Naive thymus-derived CD4-positive, alpha-beta T cell (primary cell): ENCODE data around the gene COX6B2. TPM values are rescaled to one million over a fixed set of nuclear protein-coding genes. Genes with fewer than 3 reads are reported as not detected.

ENCODE experiments used
- ATAC-seq: fragments of 150-1000 bp; cut with Tn5 transposase; 2 replicates; pipeline ENCODE4 v1.10.0; 2021; ENCODE audit warnings: mild to moderate bottlenecking, moderate library complexity
- CTCF ChIA-PET: fragments of 350-600 bp; sonication (Branson Sonifier 250); formaldehyde crosslinking; loops from one replicate; lab custom pipeline; 2021; ENCODE audit warnings: antibody characterized with exemption; lab: Charles Lee
- POLR2A ChIA-PET: fragments of 350-600 bp; sonication (Branson Sonifier 250); formaldehyde crosslinking; loops from one replicate; lab custom pipeline; 2021; ENCODE audit warnings: antibody characterized with exemption, inconsistent platforms; lab: Charles Lee
- DNase-seq, 9 donors: peaks; one replicate each; pipeline versions ENCODE4 v3.0.0 to v3.0.0-alpha.2; 2020 to 2022; ENCODE audit warnings: mixed read lengths in 1 of 9
- H3K27ac ChIP-seq: one replicate; pipeline ENCODE4 v1.7.0; 2013; ENCODE audit warnings: mild to moderate bottlenecking, low read depth, low read length, moderate library complexity
- H3K27me3 ChIP-seq, 2 donors: one replicate each; pipeline ENCODE4 v1.7.0; 2013; ENCODE audit warnings: low read length in 2 of 2, mild to moderate bottlenecking in 2 of 2, moderate library complexity in 2 of 2; ENCODE audit not compliant: control insufficient read depth in 2 of 2, insufficient read depth in 2 of 2
- H3K36me3 ChIP-seq, 3 experiments: 1 replicate in 2 of 3; 2 replicates in 1 of 3; pipeline ENCODE4 v1.7.0; 2013; ENCODE audit warnings: low read length in 3 of 3, mild to moderate bottlenecking in 3 of 3, moderate library complexity in 1 of 3; ENCODE audit not compliant: insufficient read depth in 3 of 3, control insufficient read depth in 2 of 3
- H3K4me1 ChIP-seq, 2 donors: one replicate each; pipeline ENCODE4 v1.7.0; 2013; ENCODE audit warnings: low read length in 2 of 2, mild to moderate bottlenecking in 2 of 2, moderate library complexity in 1 of 2; ENCODE audit not compliant: control insufficient read depth in 2 of 2, insufficient read depth in 2 of 2
- H3K4me3 ChIP-seq: 2 replicates; pipeline ENCODE4 v1.7.0; 2013; ENCODE audit warnings: mild to moderate bottlenecking, low read length
- H3K9me3 ChIP-seq, 3 experiments: 1 replicate in 2 of 3; 2 replicates in 1 of 3; pipeline ENCODE4 v1.7.0; 2013; ENCODE audit warnings: low read length in 3 of 3; ENCODE audit not compliant: control insufficient read depth in 2 of 3
- H3K27ac Mint-ChIP-seq, 9 donors: one replicate each; pipeline ENCODE4 v1.8.0; 2020 to 2022; ENCODE audit warnings: mixed read lengths in 9 of 9, mild to moderate bottlenecking in 8 of 9, moderate library complexity in 5 of 9, inconsistent platforms in 2 of 9
- H3K27me3 Mint-ChIP-seq, 5 donors: one replicate each; pipeline ENCODE4 v1.8.0; 2021 to 2022; ENCODE audit warnings: mixed read lengths in 5 of 5, mild to moderate bottlenecking in 1 of 5
- H3K36me3 Mint-ChIP-seq, 5 donors: one replicate each; pipeline ENCODE4 v1.8.0; 2020 to 2022; ENCODE audit warnings: mixed read lengths in 5 of 5, mild to moderate bottlenecking in 3 of 5, inconsistent platforms in 1 of 5
- H3K4me1 Mint-ChIP-seq, 7 donors: one replicate each; pipeline ENCODE4 v1.8.0; 2020 to 2022; ENCODE audit warnings: mixed read lengths in 7 of 7, mild to moderate bottlenecking in 3 of 7, inconsistent platforms in 1 of 7
- H3K4me3 Mint-ChIP-seq, 10 donors: one replicate each; pipeline ENCODE4 v1.8.0; 2020 to 2022; ENCODE audit warnings: mild to moderate bottlenecking in 10 of 10, mixed read lengths in 10 of 10, moderate library complexity in 6 of 10, inconsistent platforms in 2 of 10
- H3K9me3 Mint-ChIP-seq, 11 donors: one replicate each; pipeline ENCODE4 v1.8.0; 2020 to 2022; ENCODE audit warnings: mixed read lengths in 11 of 11, mild to moderate bottlenecking in 4 of 11, inconsistent platforms in 1 of 11, moderate library complexity in 1 of 11
- intact Hi-C, 2 donors: fragments of 100-400 bp; cut with micrococcal nuclease; formaldehyde crosslinking; loops; one replicate each; pipeline ENCODE4 v1.15.1; 2023
- polyA plus RNA-seq, 2 donors: library from polyadenylated mRNA; unstranded; fragments of 300-500 nt; fragmentation: Illumina TruSeq; gene quantifications; one replicate each; pipeline ENCODE4 v1.2.3, GENCODE V29; 2021
- total RNA-seq, 6 experiments: library from RNA in 5 of 6; stranded (reverse) in 5 of 6; gene quantifications; 1 replicate in 5 of 6; 2 replicates in 1 of 6; pipeline ENCODE4 v1.2.3 and lab custom pipeline; 2021 to 2026

The COX6B2 gene
- total and polyA plus RNA-seq, 7 experiments from 2014 or later: 0.37 to 0.49 TPM; not detected in 5

DNA sequence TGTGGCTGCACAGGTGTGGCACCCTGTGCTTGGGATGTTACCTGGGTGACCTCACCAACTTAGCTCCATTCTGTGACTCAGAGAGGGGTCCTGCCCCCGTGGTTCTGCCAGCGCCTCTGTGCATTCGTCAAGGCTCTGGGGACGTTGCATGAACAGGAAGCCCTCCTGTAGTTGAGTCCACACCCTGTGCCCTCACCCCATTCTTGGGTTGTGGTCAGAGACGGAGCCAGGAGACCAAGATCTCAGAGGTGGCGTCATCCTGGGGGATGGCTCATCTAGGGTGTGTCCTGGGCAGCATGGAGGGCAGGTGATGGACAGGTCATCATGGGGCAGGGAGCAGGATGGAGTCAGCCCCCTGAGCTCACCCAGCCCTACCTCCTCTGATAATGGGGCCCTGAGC is 2.5 kb downstream of the COX6B2 start:
- DNase-seq (no peak), ATAC-seq (no peak)
- no peak overlapping the region for H3K27ac ChIP-seq
- H3K9me3 ChIP-seq: no peaks in the 10 kb centered on the region
- Mint-ChIP-seq H3K4me1 (peaks cover 14 to 25% (median 17%) of the 10 kb centered on the region in 7 donors), H3K4me3 (peak overlapping the region in 3 of 10 donors; percentile 32 to 64 (median 33)), H3K27ac (peak overlapping the region in 1 of 9 donors; percentile 41), H3K9me3 (peaks cover 0 to 2% (median 0%) of the 10 kb centered on the region in 11 donors), H3K27me3 (peaks cover 19 to 50% (median 25%) of the 10 kb centered on the region in 5 donors), H3K36me3 (peaks cover 0 to 4% (median 0%) of the 10 kb centered on the region in 5 donors)
- ChIA-PET CTCF (no interaction called here), POLR2A (interaction anchor here (1.2 to 1.3 kb wide), 2 partner anchors 11 to 33 kb away, joined by 3 to 4 read pairs; no protein-coding TSS in a partner anchor)
- peaks cover 0 to 10% of the 10 kb centered on the region in 2 donors for H3K27me3 ChIP-seq
- intact Hi-C loops: loop anchor here in 1 of 2 donors (5.0 kb wide), 2 partner anchors 35 to 95 kb away; partner anchors contain the start of genes PPP6R1 and RPL28
- peaks cover 7 to 10% of the 10 kb centered on the region in 2 donors for H3K4me1 ChIP-seq
- H3K4me3 ChIP-seq: no peak overlapping the region
- H3K36me3 ChIP-seq: no peaks in the 10 kb centered on the region

DNA sequence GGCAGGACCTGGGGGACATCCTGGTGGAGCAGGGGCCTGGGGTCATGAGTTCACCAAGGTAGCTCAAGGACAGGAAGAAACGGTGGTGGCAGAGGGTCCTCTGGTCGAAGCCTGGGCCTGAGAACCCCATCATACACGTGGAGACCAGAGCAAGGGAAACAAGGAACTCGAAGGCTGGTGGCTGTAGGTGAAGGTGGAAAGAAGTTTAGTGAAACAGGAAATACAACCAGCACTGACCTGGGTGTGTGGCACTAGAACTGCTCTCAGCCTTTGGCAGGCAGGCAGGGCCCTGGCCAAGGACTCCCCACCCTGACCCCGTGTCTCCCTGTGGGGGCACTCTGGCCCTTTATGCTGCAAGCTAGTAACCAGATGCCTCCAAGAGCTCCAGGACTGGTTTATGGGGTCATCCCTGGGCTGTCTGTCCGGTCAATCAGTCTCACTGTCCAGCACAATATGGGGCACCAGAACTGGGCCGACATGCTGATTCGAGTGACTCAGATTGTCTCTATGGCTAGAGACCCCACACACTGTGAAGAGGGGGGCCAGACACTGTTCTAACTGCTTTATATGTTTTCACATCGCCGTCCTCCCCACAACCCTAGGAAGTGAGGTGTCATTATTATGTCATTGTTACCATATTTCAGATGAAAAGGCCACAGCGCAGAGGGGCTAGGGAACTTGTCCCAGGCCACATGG is 3.8 kb downstream of the COX6B2 start:
- POLR2A ChIA-PET: no interaction called here

DNA sequence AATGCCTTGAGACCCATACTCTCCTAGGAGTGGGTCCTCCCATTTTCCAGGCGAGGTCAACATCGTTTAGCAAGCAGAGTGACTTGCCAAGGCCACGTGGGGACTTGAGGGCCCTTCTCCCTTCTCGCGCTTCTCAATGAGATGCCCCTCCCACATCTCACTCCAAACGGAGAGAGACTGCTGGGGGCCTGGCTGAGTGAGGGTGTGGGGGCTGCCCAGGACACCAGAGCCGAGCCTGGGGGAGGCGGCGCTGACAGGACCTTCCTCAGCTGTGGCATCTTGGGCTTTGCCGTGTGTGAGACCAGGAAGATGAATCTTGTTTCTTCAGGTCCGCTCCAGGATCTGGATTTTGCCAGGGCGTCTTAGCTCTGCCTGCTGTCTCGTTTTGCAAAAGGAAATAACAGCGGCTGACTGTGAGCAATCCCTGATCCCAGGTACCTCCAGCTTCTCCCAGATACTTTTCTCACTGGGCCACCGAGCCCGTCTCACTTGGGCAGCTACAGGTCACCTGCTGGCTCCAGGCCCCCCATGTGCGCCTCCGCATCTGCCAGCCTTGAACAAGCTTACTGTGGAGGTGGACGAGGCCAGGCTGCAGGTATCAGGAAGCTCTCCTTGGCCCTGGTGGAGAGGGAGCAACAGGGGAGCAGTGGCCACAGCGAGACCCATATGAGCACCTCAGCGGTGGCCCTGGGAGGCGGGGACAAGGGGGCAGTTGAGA is 6.0 kb downstream of the COX6B2 start:
- no peaks in the 10 kb centered on the region for H3K9me3 ChIP-seq
- peaks cover 5 to 24% (median 15%) of the 10 kb centered on the region in 7 donors for H3K4me1 Mint-ChIP-seq
- H3K36me3 ChIP-seq: peaks cover 0 to 2% (median 0%) of the 10 kb centered on the region in 3 experiments
- no peak overlapping the region for H3K4me3 ChIP-seq
- ATAC-seq (no peak), DNase-seq (no peak)
- peaks cover 5 to 7% of the 10 kb centered on the region in 2 donors for H3K4me1 ChIP-seq
- H3K4me3 Mint-ChIP-seq: no peak overlapping the region
- H3K27ac ChIP-seq: no peak overlapping the region
- intact Hi-C loops: no loop called here
- H3K27me3 ChIP-seq: peaks cover 0 to 10% of the 10 kb centered on the region in 2 donors
- ChIA-PET POLR2A (no interaction called here), CTCF (no interaction called here)
- peaks cover 0 to 8% (median 4%) of the 10 kb centered on the region in 5 donors for H3K36me3 Mint-ChIP-seq
- H3K27me3 Mint-ChIP-seq: peaks cover 5 to 26% (median 24%) of the 10 kb centered on the region in 5 donors
- no peak overlapping the region for H3K27ac Mint-ChIP-seq
- H3K9me3 Mint-ChIP-seq: peaks cover 0 to 2% (median 0%) of the 10 kb centered on the region in 11 donors

More for the DNA sequence above, 3.8 kb downstream of the COX6B2 start:
- DNase-seq: no peak
- Histone ChIP-seq H3K27ac (no peak overlapping the region), H3K36me3 (no peaks in the 10 kb centered on the region), H3K4me3 (no peak overlapping the region), H3K27me3 (peaks cover 0 to 10% of the 10 kb centered on the region in 2 donors), H3K4me1 (peaks cover 7 to 10% of the 10 kb centered on the region in 2 donors), H3K9me3 (no peaks in the 10 kb centered on the region)
- CTCF ChIA-PET: no interaction called here
- peaks cover 18 to 38% (median 25%) of the 10 kb centered on the region in 5 donors for H3K27me3 Mint-ChIP-seq
- peak overlapping the region in 1 of 9 donors; percentile 11 for H3K27ac Mint-ChIP-seq
- no peak for ATAC-seq
- peak overlapping the region in 3 of 10 donors; percentile 9 to 20 (median 9) for H3K4me3 Mint-ChIP-seq
- peaks cover 0 to 2% (median 0%) of the 10 kb centered on the region in 11 donors for H3K9me3 Mint-ChIP-seq
- peaks cover 14 to 25% (median 17%) of the 10 kb centered on the region in 7 donors for H3K4me1 Mint-ChIP-seq
- H3K36me3 Mint-ChIP-seq: peaks cover 0 to 4% (median 0%) of the 10 kb centered on the region in 5 donors
- intact Hi-C loops: loop anchor here in 1 of 2 donors (5.0 kb wide), 2 partner anchors 37 to 93 kb away; partner anchors contain the start of genes PPP6R1 and RPL28

DNA sequence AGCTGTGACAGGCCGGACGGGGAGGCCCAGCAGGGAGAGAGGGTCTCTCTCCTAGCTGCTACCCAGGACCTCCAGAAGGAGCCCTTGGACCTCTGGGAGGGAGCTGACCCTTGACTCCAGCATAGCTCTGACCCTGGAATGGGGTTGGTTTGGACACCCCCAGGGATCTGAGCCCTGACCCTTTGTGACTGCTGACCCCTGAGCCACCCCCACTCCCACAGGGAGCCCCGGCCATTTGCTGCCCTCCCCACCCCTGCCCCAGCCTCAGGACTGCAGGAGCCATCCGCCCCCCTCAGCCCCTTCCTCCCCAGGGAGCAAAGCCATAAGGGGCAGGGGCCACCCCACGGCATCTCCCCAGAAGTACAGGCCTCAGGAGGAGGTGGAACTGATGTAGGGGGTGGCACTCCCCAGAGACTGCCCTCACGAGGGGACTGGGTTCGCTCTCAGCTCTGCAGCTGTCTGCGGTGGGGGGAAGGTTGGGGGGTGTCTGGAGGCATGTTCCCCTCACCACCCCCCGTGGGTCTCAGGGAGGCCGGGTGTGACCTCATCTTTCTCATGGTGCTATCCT is 7.0 kb downstream of the COX6B2 start:
- H3K9me3 ChIP-seq: no peaks in the 10 kb centered on the region
- H3K27me3 ChIP-seq: peaks cover 0 to 4% of the 10 kb centered on the region in 2 donors
- H3K4me1 Mint-ChIP-seq: peaks cover 0 to 17% (median 6%) of the 10 kb centered on the region in 7 donors
- H3K4me3 Mint-ChIP-seq: peak overlapping the region in 1 of 10 donors; percentile 37
- H3K27me3 Mint-ChIP-seq: peaks cover 0 to 16% (median 16%) of the 10 kb centered on the region in 5 donors
- intact Hi-C loops: no loop called here
- POLR2A ChIA-PET: interaction anchor here (0.6 kb wide), 1 partner anchor 259 kb away, joined by 3 read pairs; no protein-coding TSS in a partner anchor
- peaks cover 0 to under 1% (median 0%) of the 10 kb centered on the region in 11 donors for H3K9me3 Mint-ChIP-seq
- no peaks in the 10 kb centered on the region for H3K4me1 ChIP-seq
- H3K4me3 ChIP-seq: no peak overlapping the region
- no peak overlapping the region for H3K27ac ChIP-seq
- ATAC-seq (no peak), DNase-seq (no peak)
- CTCF ChIA-PET: interaction anchor here (0.7 kb wide), 1 partner anchor 42 kb away, joined by 3 read pairs; no protein-coding TSS in a partner anchor
- peaks cover 0 to 12% (median 0%) of the 10 kb centered on the region in 3 experiments for H3K36me3 ChIP-seq
- H3K27ac Mint-ChIP-seq: peak overlapping the region in 1 of 9 donors; percentile 33
- H3K36me3 Mint-ChIP-seq: peaks cover 0 to 13% (median 4%) of the 10 kb centered on the region in 5 donors

DNA sequence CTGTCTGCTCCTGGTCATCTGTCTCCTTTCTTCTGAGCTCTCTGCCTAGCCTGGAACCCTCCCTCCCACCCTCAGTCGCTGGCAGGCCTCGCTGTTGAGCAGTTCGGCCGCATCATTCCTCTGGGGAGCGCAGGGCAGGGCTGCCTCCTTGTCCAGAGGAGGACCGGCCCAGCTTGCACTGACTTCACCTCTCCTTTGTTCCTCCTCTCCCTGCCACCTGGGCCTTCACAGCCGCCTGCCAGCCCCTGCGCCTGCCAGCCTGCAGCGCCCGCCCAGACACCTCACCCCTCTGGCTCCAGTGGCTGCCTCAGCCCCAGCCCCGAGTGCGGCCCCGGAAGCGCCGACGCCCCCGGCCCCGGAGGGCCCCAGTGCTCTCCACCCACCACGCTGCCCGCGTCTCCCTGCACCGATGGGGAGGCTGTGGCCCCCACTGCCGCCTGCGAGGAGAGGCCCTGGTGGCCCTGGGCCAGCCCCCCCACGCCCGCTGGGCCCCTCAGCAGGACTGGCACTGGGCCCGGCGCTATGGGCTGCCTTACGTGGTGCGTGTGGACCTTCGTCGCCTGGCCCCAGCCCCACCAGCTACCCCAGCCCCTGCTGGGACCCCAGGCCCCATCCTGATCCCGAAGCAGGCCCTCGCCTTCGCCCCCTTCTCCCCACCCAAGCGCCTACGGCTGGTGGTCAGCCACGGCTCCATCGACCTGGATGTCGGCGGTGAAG is 7.6 kb downstream of the COX6B2 start:
- CTCF ChIA-PET: interaction anchor here (0.7 kb wide), 1 partner anchor 42 kb away, joined by 3 read pairs; no protein-coding TSS in a partner anchor
- intact Hi-C loops: no loop called here
- Mint-ChIP-seq H3K4me1 (peaks cover 0 to 14% (median 5%) of the 10 kb centered on the region in 7 donors), H3K9me3 (no peaks in the 10 kb centered on the region), H3K36me3 (peaks cover 0 to 13% (median 4%) of the 10 kb centered on the region in 5 donors), H3K27ac (no peak overlapping the region), H3K27me3 (peaks cover 0 to 12% (median 10%) of the 10 kb centered on the region in 5 donors), H3K4me3 (no peak overlapping the region)
- Histone ChIP-seq H3K27ac (no peak overlapping the region), H3K9me3 (no peaks in the 10 kb centered on the region), H3K27me3 (peaks cover 0 to 3% of the 10 kb centered on the region in 2 donors), H3K4me1 (no peaks in the 10 kb centered on the region), H3K4me3 (no peak overlapping the region), H3K36me3 (peaks cover 0 to 15% (median 0%) of the 10 kb centered on the region in 3 experiments)
- ATAC-seq (no peak), DNase-seq (no peak)
- POLR2A ChIA-PET: interaction anchor here (0.6 kb wide), 1 partner anchor 259 kb away, joined by 3 read pairs; no protein-coding TSS in a partner anchor
